CD4-positive, alpha-beta T cell treated with Interleukin-12 subunit alpha and Interleukin-12 subunit beta, for 1 hour (primary cell): ENCODE measurements around the gene ZHX3.

Source experiments
- DNase-seq: peaks from one replicate; pipeline ENCODE4 v3.0.0-alpha.2; 2020

ZHX3 gene

GRCh38 chr20:41317546-41318270, at the start of gene ZHX3:
TSS of gene ZHX3 (minus strand) at chr20:41317731. CDS start at chr20:41204916, 112,815 bp downstream.
- peak; percentile 97 for DNase-seq

GRCh38 chr20:41367393-41367695, 49.8 kb upstream of the ZHX3 start:
- no peak for DNase-seq

- no peak for DNase-seq
These were observed 49.2 kb upstream of the ZHX3 start, which contains the start of gene EMILIN3 for GRCh38 chr20:41366546-41367392. TSS of gene EMILIN3 (minus strand) at chr20:41366818. CDS start at chr20:41366634, 184 bp downstream.

- no peak for DNase-seq
These were observed 48.4 kb upstream of the ZHX3 start for GRCh38 chr20:41365777-41366545.

GRCh38 chr20:41364967-41365765, 47.6 kb upstream of the ZHX3 start:
- DNase-seq: no peak

GRCh38 chr20:41364236-41364855, 46.8 kb upstream of the ZHX3 start:
- DNase-seq: no peak

GRCh38 chr20:41363601-41364000, 46.1 kb upstream of the ZHX3 start:
- no peak for DNase-seq

- DNase-seq: no peak
These were observed 45.2 kb upstream of the ZHX3 start for GRCh38 chr20:41362748-41363140.

- DNase-seq: no peak
These were observed 44.5 kb upstream of the ZHX3 start for GRCh38 chr20:41361757-41362747.

GRCh38 chr20:41360831-41361756, 43.6 kb upstream of the ZHX3 start:
- no peak for DNase-seq

GRCh38 chr20:41359541-41360011, 42.0 kb upstream of the ZHX3 start:
- no peak for DNase-seq

GRCh38 chr20:41358717-41359116, 41.2 kb upstream of the ZHX3 start:
- no peak for DNase-seq

GRCh38 chr20:41358230-41358629, 40.7 kb upstream of the ZHX3 start:
- no peak for DNase-seq

GRCh38 chr20:41357424-41358163, 40.1 kb upstream of the ZHX3 start:
- DNase-seq: no peak

GRCh38 chr20:41356951-41357350, 39.4 kb upstream of the ZHX3 start:
- DNase-seq: no peak

- no peak for DNase-seq
These were observed 38.2 kb upstream of the ZHX3 start for GRCh38 chr20:41355598-41356203.

- no peak for DNase-seq
These were observed 37.7 kb upstream of the ZHX3 start for GRCh38 chr20:41355192-41355591.

GRCh38 chr20:41353530-41353929, 36.0 kb upstream of the ZHX3 start:
- no peak for DNase-seq
